HG03442 (cell line): Measurements from ENCODE around the gene SET.

Experiments used
- ATAC-seq: cut with Tn5 transposase; IDR thresholded peaks from one replicate; pipeline ENCODE4 v1.9.1; 2021; ENCODE audit warnings: mild to moderate bottlenecking, moderate library complexity; ENCODE audit not compliant: unreplicated experiment

The SET gene

DNA sequence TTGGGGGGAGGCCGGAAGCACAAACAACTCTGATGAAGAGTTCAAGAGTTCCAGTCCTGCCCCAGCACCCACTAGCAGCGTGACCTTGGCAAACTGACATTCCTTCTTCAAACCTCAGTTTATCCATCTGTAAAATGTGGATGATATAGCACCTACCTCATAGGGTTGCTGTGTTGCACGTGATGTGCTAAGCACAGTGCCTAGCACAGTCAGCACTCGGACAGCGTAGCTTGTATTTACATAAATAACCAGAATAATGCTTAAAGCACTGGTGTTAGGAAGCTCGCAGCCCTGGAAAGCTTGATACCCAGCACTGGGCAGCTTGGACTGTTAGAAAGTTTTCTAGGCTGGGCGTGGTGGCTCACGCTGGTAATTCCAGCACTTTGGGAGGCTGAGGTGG is 18.4 kb downstream of the SET start:
- no peak for ATAC-seq

GRCh38 chr9:128712451-128713410 is 23.7 kb downstream of the SET start:
- no peak for ATAC-seq

DNA sequence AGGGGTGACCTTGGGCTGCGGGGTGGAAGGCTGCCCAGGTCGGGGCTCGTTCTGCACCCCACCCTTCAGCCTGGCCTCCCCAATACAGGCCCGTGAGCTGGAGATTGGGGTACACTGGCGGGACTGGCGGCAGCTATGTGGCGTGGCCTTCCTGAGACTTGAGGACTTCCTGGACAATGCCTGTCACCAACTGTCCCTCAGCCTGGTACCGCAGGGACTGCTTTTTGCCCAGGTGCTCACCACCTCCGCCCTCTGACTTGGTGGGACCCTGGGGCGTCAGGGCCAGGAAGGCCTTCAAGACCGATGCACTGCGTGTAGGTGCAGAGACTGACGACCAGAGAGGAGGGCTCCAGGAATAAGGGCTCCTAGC is 24.4 kb downstream of the SET start:
- ATAC-seq = no peak

DNA sequence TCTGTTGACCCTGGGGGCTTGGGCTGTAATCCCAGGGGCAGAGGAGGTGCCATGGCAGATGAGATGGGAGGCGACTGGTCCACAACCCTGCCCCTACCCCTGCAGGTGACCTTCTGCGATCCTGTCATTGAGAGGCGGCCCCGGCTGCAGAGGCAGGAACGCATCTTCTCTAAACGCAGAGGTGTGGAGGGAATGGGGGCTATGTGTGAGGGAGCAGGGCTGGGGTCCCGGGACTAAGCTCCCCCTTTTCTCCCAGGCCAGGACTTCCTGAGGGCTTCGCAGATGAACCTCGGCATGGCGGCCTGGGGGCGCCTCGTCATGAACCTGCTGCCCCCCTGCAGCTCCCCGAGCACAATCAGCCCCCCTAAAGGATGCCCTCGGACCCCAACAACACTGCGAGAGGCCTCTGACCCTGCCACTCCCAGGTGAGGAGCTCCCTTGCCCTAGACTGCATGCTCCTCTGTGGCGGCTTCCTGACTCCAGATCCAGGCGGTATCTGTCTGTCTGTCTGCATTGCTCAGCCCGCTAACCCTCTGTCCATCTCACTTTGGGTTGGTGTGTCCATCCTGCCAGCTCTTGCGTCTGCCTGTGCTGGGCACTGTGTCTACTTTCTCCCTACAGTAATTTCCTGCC is 25.0 kb downstream of the SET start:
- no peak for ATAC-seq

- no peak for ATAC-seq
Measured at GRCh38 chr9:128714586-128715435, 25.8 kb downstream of the SET start.

- no peak for ATAC-seq
Measured at GRCh38 chr9:128715436-128715750, 26.4 kb downstream of the SET start.

DNA sequence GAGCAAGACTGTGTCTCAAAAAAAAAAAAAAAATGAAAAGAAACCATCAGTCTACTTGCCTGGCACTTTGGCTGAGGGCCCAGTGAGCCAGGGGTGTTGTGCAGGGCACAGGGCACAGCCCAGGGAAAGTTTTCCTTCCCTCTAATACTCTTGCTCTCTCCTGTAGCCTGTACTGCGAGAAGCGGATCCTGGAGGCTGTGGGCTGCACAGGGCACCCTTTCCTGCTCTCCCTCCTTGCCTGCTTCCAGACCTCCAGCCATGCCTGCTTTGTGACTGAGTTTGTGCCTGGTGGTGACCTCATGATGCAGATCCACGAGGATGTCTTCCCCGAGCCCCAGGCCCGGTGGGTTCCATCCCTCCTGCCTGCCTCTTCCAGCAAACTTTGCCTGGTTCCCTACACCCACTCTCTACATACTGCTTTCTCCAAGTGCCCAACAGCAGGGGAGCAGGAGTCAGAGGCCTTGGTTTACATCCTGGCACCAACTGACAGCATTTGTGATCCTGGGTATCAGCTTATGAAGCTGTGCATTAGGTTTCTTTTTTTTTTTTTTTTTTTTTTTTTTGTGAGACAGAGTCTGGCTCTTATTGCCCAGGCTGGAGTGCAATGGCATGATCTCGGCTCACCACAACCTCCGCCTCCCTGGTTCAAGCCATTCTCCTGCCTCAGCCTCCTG is 27.7 kb downstream of the SET start:
- ATAC-seq = no peak

GRCh38 chr9:128718047-128718446 is 29.0 kb downstream of the SET start:
- ATAC-seq = no peak

GRCh38 chr9:128718475-128718874 is 29.5 kb downstream of the SET start:
- ATAC-seq = no peak

DNA sequence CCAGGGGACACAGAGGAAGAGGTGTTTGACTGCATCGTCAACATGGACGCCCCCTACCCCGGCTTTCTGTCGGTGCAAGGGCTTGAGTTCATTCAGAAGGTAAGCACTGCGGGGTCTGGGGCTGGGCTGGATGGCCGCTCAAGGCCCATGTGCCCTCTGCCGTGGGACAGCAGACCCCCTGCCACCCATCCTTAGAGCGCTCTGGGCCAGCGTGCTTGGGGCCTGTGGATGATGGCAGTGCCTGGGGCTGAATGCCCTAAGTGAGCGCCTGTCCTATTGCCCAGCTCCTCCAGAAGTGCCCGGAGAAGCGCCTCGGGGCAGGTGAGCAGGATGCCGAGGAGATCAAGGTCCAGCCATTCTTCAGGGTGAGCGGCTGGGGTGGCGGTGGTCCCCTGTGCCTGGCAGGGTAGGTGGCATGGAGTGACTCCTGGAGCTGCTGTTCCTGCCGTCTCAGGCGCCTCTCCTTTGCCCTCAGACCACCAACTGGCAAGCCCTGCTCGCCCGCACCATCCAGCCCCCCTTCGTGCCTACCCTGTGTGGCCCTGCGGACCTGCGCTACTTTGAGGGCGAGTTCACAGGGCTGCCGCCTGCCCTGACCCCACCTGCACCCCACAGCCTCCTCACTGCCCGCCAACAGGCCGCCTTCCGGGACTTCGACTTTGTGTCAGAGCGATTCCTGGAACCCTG is 31.0 kb downstream of the SET start:
- ATAC-seq = no peak

- ATAC-seq = no peak
Measured at GRCh38 chr9:128720841-128721486, 31.9 kb downstream of the SET start.

DNA sequence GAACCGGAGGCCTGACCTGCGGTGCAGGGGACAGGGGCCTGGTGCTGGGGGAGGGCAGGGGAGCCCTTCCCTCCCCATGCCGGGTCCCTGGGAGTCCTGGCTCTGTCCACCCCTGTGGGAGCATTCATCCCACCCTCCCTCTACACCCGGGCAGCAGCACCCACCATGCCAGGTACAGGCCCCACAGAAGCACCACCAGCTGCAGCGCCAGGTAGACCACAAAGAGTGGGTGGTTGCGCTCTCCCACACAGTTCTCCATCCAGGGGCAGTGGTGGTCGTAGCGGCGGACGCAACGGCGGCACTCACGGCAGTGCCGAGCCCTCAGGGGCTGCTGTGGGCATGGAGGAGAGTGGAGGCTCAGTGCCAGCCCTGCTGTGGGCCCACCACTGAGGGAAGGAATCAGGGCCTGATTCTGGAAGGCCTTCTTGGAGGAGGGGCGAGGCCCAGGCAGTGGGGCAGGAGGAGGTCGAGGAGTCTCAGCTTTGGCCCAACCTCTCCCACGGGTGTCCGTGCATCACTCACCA is 32.5 kb downstream of the SET start:
- ATAC-seq = no peak

DNA sequence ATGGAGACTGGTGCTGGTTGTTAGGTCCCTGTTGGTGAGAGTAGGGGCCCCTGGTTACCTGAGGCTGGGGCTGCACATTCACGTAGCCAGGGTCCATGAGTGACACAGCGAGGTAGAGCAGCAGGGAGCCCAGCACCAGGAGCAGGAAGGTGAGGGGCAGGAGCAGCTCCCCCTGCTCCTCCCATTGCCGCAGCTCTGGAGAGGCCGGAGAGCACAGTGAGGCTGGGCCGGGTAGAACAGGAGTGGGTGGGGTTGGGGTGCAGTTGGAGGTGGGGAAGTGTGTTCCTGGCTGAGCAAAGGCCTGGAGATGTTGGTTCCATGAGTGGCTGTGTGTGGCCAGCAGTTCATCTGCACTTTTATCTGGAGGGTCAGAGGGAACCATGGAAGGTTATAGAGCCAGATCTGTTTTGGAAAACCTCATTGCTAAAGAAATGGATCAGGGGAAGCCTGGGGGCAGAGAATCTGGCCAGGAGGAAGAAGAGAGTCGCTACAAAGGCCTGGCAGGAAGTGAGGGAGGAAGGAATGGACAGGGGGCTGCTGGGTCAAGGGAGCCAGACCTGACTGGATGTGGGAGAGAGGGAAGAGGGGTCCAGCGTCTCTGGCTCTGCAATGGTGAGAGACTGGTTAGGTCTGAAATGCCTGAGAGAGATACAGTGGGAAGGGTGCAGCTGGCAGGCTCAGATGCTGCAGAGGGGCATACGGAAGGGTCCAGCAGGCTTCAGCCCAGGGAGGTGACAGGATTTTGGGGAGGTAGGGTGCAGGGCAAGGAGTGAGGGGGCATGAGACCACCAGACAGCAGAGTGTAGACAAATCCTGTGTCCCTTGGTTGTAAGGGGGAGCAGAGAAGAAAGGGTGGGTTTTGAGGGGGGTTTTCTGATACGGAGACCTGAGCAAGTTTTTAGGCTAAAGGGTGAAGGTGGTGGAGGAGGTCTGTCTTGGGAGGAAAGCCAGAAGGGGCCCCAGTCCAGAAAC is 33.6 kb downstream of the SET start:
- ATAC-seq = no peak

DNA sequence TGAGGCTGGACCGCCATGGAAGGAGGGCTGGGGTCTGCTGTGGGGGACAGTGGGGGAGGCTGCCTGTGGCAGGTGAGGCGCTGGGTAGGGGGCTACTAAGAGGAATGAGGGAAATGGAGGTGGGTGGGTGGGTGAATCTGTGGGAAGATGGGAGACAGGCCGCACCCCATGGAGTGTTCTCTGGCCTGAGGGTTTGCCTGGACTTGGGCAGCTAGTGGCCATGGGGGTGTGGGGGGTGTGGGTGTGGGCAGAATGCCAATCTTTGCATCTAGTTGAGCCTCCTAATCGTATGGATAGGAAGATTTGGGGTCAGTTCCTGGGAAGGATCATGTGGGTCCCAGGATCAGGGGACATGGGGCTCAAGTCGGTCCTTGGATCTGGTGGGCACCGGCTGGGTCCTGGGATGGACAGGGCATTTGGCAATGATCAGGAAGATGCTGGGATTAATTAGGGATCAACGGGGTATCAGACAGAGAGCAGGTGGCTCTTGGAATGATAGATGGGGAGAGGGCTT is 34.4 kb downstream of the SET start:
- no peak for ATAC-seq

DNA sequence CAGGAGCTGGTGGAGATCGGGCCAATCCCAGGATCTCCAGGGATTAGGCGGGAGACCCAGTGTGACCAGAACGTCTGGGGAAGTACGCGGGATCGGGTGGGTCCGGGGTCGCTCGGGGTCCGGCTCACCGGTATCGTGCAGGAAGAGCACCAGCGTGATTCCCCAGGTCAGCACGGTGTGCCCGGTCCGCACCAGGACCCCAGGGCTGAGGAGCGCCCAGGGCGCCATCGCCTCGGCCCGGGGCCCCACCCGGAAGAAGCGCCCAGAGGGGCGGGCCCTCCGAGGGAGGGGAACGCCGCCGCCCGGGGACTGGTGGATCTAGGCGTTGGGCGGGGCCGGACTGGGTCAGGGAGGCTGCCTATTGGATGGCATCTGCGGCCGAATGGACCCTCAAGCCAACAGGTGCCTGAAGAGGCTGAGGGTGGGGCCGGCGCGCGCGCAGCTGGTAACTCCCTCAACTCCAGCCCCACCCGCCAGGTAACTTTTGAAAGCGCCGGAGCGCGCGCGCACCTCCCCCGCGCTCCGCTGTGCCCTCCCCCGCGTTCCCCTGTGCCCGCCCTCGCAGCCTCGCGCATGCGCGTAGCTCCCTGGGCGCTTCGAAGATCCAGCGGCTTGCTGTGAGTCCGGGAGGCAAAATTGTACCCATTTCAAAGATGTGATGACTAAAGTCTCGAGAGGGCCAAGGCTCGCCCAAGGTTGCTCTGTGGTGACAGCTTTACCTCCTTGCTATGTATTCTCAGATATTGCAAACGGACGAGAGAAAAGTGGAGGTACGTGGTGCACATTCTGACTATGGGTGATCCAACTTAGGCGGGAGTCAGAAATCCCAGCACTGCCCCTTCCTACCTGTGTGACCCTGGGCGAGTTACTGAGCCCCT is 35.1 kb downstream of the SET start, which contains the start of gene ZDHHC12:
TSS of gene ZDHHC12 (minus strand) at position 262 of the 878 bp plus-strand sequence. CDS start at position 228, 34 bp downstream.
- ATAC-seq = peak; percentile 92

- ATAC-seq = peak; percentile 3
Measured at GRCh38 chr9:128724744-128725211, 35.8 kb downstream of the SET start.

- ATAC-seq = no peak
Measured at GRCh38 chr9:128727640-128728248, 38.7 kb downstream of the SET start.
